Endodermal cell (in vitro differentiated cells): ENCODE data around the gene PPP1R12B. TPM values are rescaled to one million over a fixed set of nuclear protein-coding genes. Genes with fewer than 3 reads are reported as not detected.
"Not testable (repeated sequence)": the region's sequence is repeated elsewhere in the genome, so short reads cannot be mapped to it uniquely, and the experiment has no call there.

ENCODE experiments used
- DNase-seq: peaks from one replicate; pipeline ENCODE4 v3.0.0-alpha.2; 2017
- H3K27ac ChIP-seq: 2 replicates; pipeline ENCODE4 v1.5.1; 2013; ENCODE audit warnings: mild to moderate bottlenecking, low read depth, low read length, moderate library complexity
- H3K27me3 ChIP-seq: 2 replicates; pipeline ENCODE4 v1.6.1; 2013; ENCODE audit warnings: mild to moderate bottlenecking, low read length, moderate library complexity; ENCODE audit not compliant: insufficient read depth, control insufficient read depth, poor library complexity, severe bottlenecking
- H3K36me3 ChIP-seq: 2 replicates; pipeline ENCODE4 v1.7.0; 2013; ENCODE audit warnings: mild to moderate bottlenecking, low read length, moderate library complexity; ENCODE audit not compliant: control insufficient read depth, insufficient read depth
- H3K4me1 ChIP-seq: one replicate; pipeline ENCODE4 v1.7.0; 2013; ENCODE audit warnings: low read length; ENCODE audit not compliant: control insufficient read depth, insufficient read depth
- H3K4me3 ChIP-seq: 2 replicates; pipeline ENCODE4 v1.5.1; 2013; ENCODE audit warnings: mild to moderate bottlenecking, low read length, moderate library complexity
- H3K9ac ChIP-seq: 2 replicates; pipeline ENCODE4 v1.6.1; 2013; ENCODE audit warnings: mild to moderate bottlenecking, low read length, moderate library complexity; ENCODE audit not compliant: poor library complexity, severe bottlenecking; ENCODE audit errors: extremely low read depth
- H3K9me3 ChIP-seq: 2 replicates; pipeline ENCODE4 v1.6.1; 2013; ENCODE audit warnings: mild to moderate bottlenecking, low read length, moderate library complexity; ENCODE audit not compliant: control insufficient read depth
- H3K27ac Mint-ChIP-seq: 2 replicates; pipeline ENCODE4 v1.8.0; 2020; ENCODE audit warnings: mixed read lengths
- H3K27me3 Mint-ChIP-seq: 2 replicates; pipeline ENCODE4 v1.8.0; 2021; ENCODE audit warnings: mild to moderate bottlenecking, mixed read lengths; ENCODE audit not compliant: insufficient read depth
- H3K36me3 Mint-ChIP-seq: 2 replicates; pipeline ENCODE4 v1.8.0; 2020; ENCODE audit warnings: low read depth, mixed read lengths
- H3K4me1 Mint-ChIP-seq: 2 replicates; pipeline ENCODE4 v1.8.0; 2020; ENCODE audit warnings: mixed read lengths
- H3K4me3 Mint-ChIP-seq: 2 replicates; pipeline ENCODE4 v1.8.0; 2020; ENCODE audit warnings: mild to moderate bottlenecking, moderate library complexity, mixed read lengths
- H3K9me3 Mint-ChIP-seq: 2 replicates; pipeline ENCODE4 v1.8.0; 2020; ENCODE audit warnings: mild to moderate bottlenecking, mixed read lengths
- WGBS, 2 experiments: methylation state at CpG; one replicate each; pipeline versions ENCODE4 v1.1.5 to v1.1.7; 2013; ENCODE audit warnings: missing lambda C conversion rate in 2 of 2, mixed read lengths in 1 of 2; ENCODE audit not compliant: insufficient coverage in 1 of 2, insufficient read length in 1 of 2; 5-methylcytosine and 5-hydroxymethylcytosine counted together
- total RNA-seq, 2 donors: library from RNA; stranded (reverse); fragmentation: NEBNext Ultra II Directional in 1 of 2; extraction: Animal tissue kit (Norgen Biotek cat#: 25700) in 1 of 2; gene quantifications; 2 replicates in 1 of 2; 3 replicates in 1 of 2; pipeline ENCODE4 v1.2.1, GENCODE V29; 2021
- TF ChIP-seq, protein P1 (sequence below): fragments of 200-600 bp; sonication (generic); conservative IDR thresholded peaks from 2 replicates; pipeline ENCODE4 v1.5.0; 2021; ENCODE audit warnings: antibody characterized with exemption, mild to moderate bottlenecking

Gene PPP1R12B
- total RNA-seq, 2 donors from 2014 or later = 19.2 to 20.3 TPM

DNA sequence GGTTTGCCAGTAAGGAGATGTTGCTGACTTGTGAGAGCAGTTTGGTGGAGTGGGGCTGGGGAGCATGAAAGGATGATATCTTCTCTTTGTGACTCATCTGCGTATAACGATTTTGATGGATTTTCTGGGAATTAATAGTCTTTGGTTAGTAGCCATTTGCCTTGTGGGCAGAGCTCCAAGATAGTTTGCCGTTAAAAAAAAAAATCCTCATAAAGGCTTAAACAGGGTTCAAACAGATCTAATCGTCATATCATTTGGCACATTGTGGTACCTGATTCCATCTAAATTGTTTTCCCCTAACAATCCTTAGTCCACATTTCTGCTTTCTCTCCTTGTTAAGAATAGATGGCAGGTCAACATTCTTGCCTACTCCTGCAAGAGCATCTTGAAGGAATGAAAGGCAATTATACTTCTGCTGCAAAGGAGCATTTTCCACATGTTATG, 168.0 kb downstream of the PPP1R12B start:
- no peaks in the 10 kb centered on the region for H3K27me3 ChIP-seq
- H3K9me3 Mint-ChIP-seq = no peaks in the 10 kb centered on the region
- H3K36me3 Mint-ChIP-seq = peaks cover 3% of the 10 kb centered on the region
- no peaks in the 10 kb centered on the region for H3K27me3 Mint-ChIP-seq
- no peak overlapping the region for H3K27ac Mint-ChIP-seq
- no peak for DNase-seq
- TF ChIP-seq, protein P1, sequence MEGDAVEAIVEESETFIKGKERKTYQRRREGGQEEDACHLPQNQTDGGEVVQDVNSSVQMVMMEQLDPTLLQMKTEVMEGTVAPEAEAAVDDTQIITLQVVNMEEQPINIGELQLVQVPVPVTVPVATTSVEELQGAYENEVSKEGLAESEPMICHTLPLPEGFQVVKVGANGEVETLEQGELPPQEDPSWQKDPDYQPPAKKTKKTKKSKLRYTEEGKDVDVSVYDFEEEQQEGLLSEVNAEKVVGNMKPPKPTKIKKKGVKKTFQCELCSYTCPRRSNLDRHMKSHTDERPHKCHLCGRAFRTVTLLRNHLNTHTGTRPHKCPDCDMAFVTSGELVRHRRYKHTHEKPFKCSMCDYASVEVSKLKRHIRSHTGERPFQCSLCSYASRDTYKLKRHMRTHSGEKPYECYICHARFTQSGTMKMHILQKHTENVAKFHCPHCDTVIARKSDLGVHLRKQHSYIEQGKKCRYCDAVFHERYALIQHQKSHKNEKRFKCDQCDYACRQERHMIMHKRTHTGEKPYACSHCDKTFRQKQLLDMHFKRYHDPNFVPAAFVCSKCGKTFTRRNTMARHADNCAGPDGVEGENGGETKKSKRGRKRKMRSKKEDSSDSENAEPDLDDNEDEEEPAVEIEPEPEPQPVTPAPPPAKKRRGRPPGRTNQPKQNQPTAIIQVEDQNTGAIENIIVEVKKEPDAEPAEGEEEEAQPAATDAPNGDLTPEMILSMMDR = no peak
- no peak overlapping the region for H3K4me3 ChIP-seq
- H3K9ac ChIP-seq = no peak overlapping the region
- no peaks in the 10 kb centered on the region for H3K4me1 ChIP-seq
- no peaks in the 10 kb centered on the region for H3K36me3 ChIP-seq
- H3K27ac ChIP-seq = no peak overlapping the region
- no peaks in the 10 kb centered on the region for H3K9me3 ChIP-seq
- 89% methylated on average over 2 to 4 of the region's 4 CpGs for WGBS, 2 experiments
- H3K4me1 Mint-ChIP-seq = peaks cover 3% of the 10 kb centered on the region
- H3K4me3 Mint-ChIP-seq = no peak overlapping the region

DNA sequence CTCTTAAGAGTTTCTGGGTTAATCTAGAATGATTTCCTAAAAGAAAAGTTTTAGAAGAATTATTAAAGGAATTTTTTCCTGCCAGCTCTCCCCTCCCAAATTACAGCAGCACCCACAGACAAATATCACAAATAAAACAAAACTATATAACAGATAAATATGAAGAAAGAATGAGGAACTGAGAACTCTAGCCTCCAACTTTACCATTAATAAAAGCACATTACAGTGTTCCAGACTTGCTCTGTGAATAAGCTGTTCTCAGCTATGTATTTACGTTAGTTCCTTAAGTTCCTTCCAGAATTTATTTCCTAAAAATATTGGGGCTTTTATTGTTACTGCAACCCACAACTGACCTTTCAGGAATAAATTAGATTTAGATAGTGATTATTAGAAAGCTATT, 168.6 kb downstream of the PPP1R12B start:
- H3K4me3 Mint-ChIP-seq, H3K9me3 Mint-ChIP-seq, H3K36me3 ChIP-seq, H3K27me3 Mint-ChIP-seq, H3K9ac ChIP-seq, H3K27ac Mint-ChIP-seq, DNase-seq, H3K4me3 ChIP-seq, H3K4me1 ChIP-seq, H3K27ac ChIP-seq, H3K27me3 ChIP-seq, H3K9me3 ChIP-seq, H3K4me1 Mint-ChIP-seq, H3K36me3 Mint-ChIP-seq: not testable (repeated sequence)
- 86% methylated on average over 1 of the region's 1 CpG; no CpG with 5 or more reads in 1 of the 2 experiments for WGBS, 2 experiments

DNA sequence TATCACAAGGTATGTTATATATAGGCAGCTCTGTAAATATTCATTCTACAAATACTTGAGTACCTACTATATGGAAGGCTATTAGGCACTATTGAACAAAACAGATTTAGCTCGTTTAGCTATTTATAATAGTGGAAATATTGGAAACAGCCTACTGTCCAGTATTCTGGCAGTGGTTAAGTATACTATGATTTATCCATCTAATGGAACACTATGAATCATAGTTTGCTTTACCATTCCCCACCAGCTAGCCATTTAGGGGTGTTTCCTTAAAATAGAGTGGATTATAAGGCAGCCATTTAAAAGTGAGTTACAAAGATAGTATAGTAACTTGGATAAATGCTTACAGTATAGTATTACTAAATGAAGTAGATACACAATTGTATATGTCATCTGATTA, 169.7 kb downstream of the PPP1R12B start:
- H3K9ac ChIP-seq, DNase-seq, H3K36me3 Mint-ChIP-seq, H3K9me3 Mint-ChIP-seq, H3K36me3 ChIP-seq, H3K27ac ChIP-seq, H3K4me1 ChIP-seq, H3K4me3 ChIP-seq, H3K27me3 Mint-ChIP-seq, H3K27ac Mint-ChIP-seq, H3K4me3 Mint-ChIP-seq, H3K27me3 ChIP-seq, H3K4me1 Mint-ChIP-seq, H3K9me3 ChIP-seq: not testable (repeated sequence)
- WGBS, 2 experiments = 100% methylated on average over 1 of the region's 1 CpG; no CpG with 5 or more reads in 1 of the 2 experiments

DNA sequence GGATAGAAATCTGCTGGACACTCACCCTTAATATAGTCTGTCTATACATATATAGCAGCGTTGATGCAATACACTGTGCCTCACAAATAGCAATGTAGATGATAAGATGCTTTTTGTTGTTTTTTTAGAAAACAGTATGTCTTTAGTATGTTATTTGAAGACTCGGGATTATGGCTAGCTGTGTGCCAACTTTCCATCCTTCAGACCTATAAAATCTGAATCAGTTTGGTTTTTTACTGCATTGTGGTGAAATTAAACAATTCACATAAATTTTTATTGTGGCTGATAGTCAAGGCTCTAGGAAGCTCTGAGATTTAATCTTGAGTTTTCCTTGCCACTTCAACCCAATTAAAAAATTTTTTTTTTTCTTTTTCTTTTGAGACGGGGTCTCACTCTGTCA, 170.4 kb downstream of the PPP1R12B start:
- not testable (repeated sequence) for H3K4me1 Mint-ChIP-seq, H3K4me3 Mint-ChIP-seq, H3K9me3 Mint-ChIP-seq, H3K9me3 ChIP-seq, H3K27me3 ChIP-seq, H3K27ac Mint-ChIP-seq, H3K27ac ChIP-seq, H3K27me3 Mint-ChIP-seq, H3K4me1 ChIP-seq, H3K36me3 ChIP-seq, H3K36me3 Mint-ChIP-seq, H3K4me3 ChIP-seq, H3K9ac ChIP-seq, DNase-seq
- 96% methylated on average over 1 of the region's 3 CpGs; no CpG with 5 or more reads in 1 of the 2 experiments for WGBS, 2 experiments

DNA sequence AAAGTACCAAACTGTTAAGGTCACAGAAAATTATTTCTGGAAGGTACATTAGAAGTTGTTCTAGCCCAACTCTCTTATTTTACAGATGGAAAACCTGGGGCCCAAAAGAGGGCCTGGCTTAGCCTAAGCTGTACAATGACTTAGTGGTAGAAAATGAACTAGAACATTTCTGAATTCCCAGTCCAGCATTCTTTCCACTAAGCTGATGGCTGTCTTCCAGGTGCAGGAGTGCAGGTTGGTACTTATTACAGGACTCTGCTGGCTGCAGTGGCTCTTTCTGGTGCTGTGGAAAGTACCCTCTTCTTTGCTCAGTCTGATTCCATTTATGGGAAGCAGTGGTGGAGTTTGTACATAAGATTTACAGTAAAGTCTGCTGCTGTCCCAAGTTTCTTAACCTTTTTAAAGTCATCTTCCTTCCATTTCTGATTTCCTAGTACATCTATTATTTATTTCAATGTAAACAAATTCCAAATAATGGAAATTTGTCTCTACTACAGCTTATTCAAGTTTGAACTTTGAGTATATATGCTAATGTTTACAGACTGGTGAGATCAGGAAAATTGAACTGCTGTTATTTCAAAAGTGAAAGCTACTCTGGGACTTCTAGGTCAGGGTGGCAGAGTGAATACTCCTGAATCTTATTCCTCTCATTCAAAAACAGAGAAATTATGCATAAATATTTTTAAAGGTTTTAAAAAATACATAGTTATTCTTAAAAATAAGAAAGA, 171.8 kb downstream of the PPP1R12B start:
- not testable (repeated sequence) for DNase-seq, H3K4me3 Mint-ChIP-seq, H3K36me3 ChIP-seq, H3K9me3 Mint-ChIP-seq, H3K27ac ChIP-seq, H3K4me1 ChIP-seq, H3K27me3 ChIP-seq, H3K4me1 Mint-ChIP-seq, H3K27ac Mint-ChIP-seq, H3K4me3 ChIP-seq, H3K9me3 ChIP-seq, H3K36me3 Mint-ChIP-seq, H3K9ac ChIP-seq, H3K27me3 Mint-ChIP-seq

DNA sequence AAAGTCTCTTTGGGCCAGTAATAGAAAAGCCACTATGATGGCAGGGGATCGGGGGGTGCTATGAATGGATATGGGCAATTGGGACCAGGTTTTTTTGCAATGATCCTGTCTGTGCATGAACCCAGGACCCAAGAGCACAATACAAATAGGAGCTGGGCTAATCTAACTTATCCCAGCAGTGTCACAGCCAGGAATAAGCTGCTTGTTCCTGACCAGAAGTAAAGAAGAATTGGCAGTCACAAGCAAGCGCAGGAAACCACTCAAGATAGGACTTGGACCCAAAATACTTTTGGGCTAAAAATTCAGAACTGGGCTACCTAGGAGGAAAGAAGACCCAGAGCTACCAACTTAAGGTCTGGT, 172.3 kb downstream of the PPP1R12B start:
- not testable (repeated sequence) for H3K36me3 ChIP-seq, H3K36me3 Mint-ChIP-seq, H3K9me3 Mint-ChIP-seq, H3K27ac Mint-ChIP-seq, H3K9me3 ChIP-seq, H3K27me3 Mint-ChIP-seq, H3K4me1 Mint-ChIP-seq, H3K27ac ChIP-seq, DNase-seq, H3K9ac ChIP-seq, H3K4me3 ChIP-seq, H3K27me3 ChIP-seq, H3K4me3 Mint-ChIP-seq, H3K4me1 ChIP-seq
- 86 to 91% methylated on average over 1 to 2 of the region's 2 CpGs for WGBS, 2 experiments
